Subcutaneous abdominal adipose tissue (tissue), 5 donors: ENCODE measurements around the gene CCR8.

ENCODE experiments used
- H3K27ac ChIP-seq: one replicate; pipeline ENCODE4 v1.7.0; 2013; ENCODE audit warnings: low read depth, mild to moderate bottlenecking, inconsistent platforms, low read length, moderate library complexity
- H3K27me3 ChIP-seq, 5 donors: one replicate each; pipeline ENCODE4 v1.7.0; 2013; ENCODE audit warnings: low read length in 5 of 5, inconsistent platforms in 1 of 5; ENCODE audit not compliant: control insufficient read depth in 5 of 5, insufficient read depth in 4 of 5
- H3K36me3 ChIP-seq, 5 donors: one replicate each; pipeline ENCODE4 v1.7.0; 2013; ENCODE audit warnings: low read length in 5 of 5; ENCODE audit not compliant: control insufficient read depth in 5 of 5, insufficient read depth in 5 of 5
- H3K4me1 ChIP-seq, 5 donors: one replicate each; pipeline ENCODE4 v1.7.0; 2013; ENCODE audit warnings: low read length in 5 of 5, mild to moderate bottlenecking in 3 of 5, moderate library complexity in 1 of 5; ENCODE audit not compliant: control insufficient read depth in 5 of 5, insufficient read depth in 5 of 5
- H3K4me3 ChIP-seq, 5 donors: one replicate each; pipeline ENCODE4 v1.7.0; 2013; ENCODE audit warnings: low read length in 5 of 5, low read depth in 1 of 5
- H3K9ac ChIP-seq, 5 donors: one replicate each; pipeline ENCODE4 v1.7.0; 2013; ENCODE audit warnings: low read length in 5 of 5, mild to moderate bottlenecking in 4 of 5, moderate library complexity in 3 of 5
- H3K9me3 ChIP-seq, 5 donors: one replicate each; pipeline ENCODE4 v1.7.0; 2013; ENCODE audit warnings: low read length in 5 of 5; ENCODE audit not compliant: control insufficient read depth in 5 of 5
- donor health status: healthy.
- donor health status: healthy.
- donor health status: healthy.
- donor health status: healthy.
- donor health status: healthy.

The CCR8 gene

GRCh38 chr3:39288300-39288808, 41.2 kb upstream of the CCR8 start:
- Histone ChIP-seq H3K27me3 (no peaks in the 10 kb centered on the region), H3K4me3 (no peak overlapping the region), H3K4me1 (peaks cover 0 to 17% (median 5%) of the 10 kb centered on the region in 5 donors), H3K9me3 (no peaks in the 10 kb centered on the region), H3K36me3 (no peaks in the 10 kb centered on the region), H3K27ac (no peak overlapping the region), H3K9ac (no peak overlapping the region)

- H3K4me1 ChIP-seq: peaks cover 0 to 15% (median 5%) of the 10 kb centered on the region in 5 donors
- H3K4me3 ChIP-seq: no peak overlapping the region
- no peaks in the 10 kb centered on the region for H3K27me3 ChIP-seq
- no peaks in the 10 kb centered on the region for H3K9me3 ChIP-seq
- no peak overlapping the region for H3K9ac ChIP-seq
- H3K36me3 ChIP-seq: no peaks in the 10 kb centered on the region
- H3K27ac ChIP-seq: no peak overlapping the region
Measured at GRCh38 chr3:39289107-39289506, 40.4 kb upstream of the CCR8 start.

- Histone ChIP-seq H3K27me3 (no peaks in the 10 kb centered on the region), H3K9ac (no peak overlapping the region)
Measured at GRCh38 chr3:39290255-39290654, 39.3 kb upstream of the CCR8 start.

GRCh38 chr3:39291903-39292329, 37.6 kb upstream of the CCR8 start:
- H3K9ac ChIP-seq: no peak overlapping the region
- no peak overlapping the region for H3K27ac ChIP-seq
- H3K36me3 ChIP-seq: no peaks in the 10 kb centered on the region
- H3K4me1 ChIP-seq: peaks cover 0 to 3% (median 0%) of the 10 kb centered on the region in 5 donors
- H3K9me3 ChIP-seq: no peaks in the 10 kb centered on the region
- H3K27me3 ChIP-seq: no peaks in the 10 kb centered on the region
- H3K4me3 ChIP-seq: no peak overlapping the region

More at GRCh38 chr3:39290255-39290654, 39.3 kb upstream of the CCR8 start:
- no peak overlapping the region for H3K27ac ChIP-seq
- H3K9me3 ChIP-seq: no peaks in the 10 kb centered on the region
- H3K4me1 ChIP-seq: peaks cover 0 to 5% (median 0%) of the 10 kb centered on the region in 5 donors
- H3K4me3 ChIP-seq: no peak overlapping the region
- H3K36me3 ChIP-seq: no peaks in the 10 kb centered on the region

- H3K27ac ChIP-seq: no peak overlapping the region
- H3K9me3 ChIP-seq: peaks cover 0 to under 1% (median 0%) of the 10 kb centered on the region in 5 donors
- H3K9ac ChIP-seq: no peak overlapping the region
- no peaks in the 10 kb centered on the region for H3K36me3 ChIP-seq
- H3K4me3 ChIP-seq: no peak overlapping the region
- peaks cover 0 to 3% (median 0%) of the 10 kb centered on the region in 5 donors for H3K4me1 ChIP-seq
- H3K27me3 ChIP-seq: no peaks in the 10 kb centered on the region
Measured at GRCh38 chr3:39292961-39293360, 36.5 kb upstream of the CCR8 start.

GRCh38 chr3:39294446-39295183, 34.9 kb upstream of the CCR8 start:
- H3K36me3 ChIP-seq: no peaks in the 10 kb centered on the region
- peaks cover 0 to 3% (median 0%) of the 10 kb centered on the region in 5 donors for H3K4me1 ChIP-seq
- H3K4me3 ChIP-seq: no peak overlapping the region
- no peaks in the 10 kb centered on the region for H3K27me3 ChIP-seq
- no peak overlapping the region for H3K9ac ChIP-seq
- peaks cover 0 to 12% (median 6%) of the 10 kb centered on the region in 5 donors for H3K9me3 ChIP-seq
- H3K27ac ChIP-seq: no peak overlapping the region

- no peak overlapping the region for H3K9ac ChIP-seq
- peaks cover 0 to 18% (median 6%) of the 10 kb centered on the region in 5 donors for H3K9me3 ChIP-seq
- H3K27me3 ChIP-seq: no peaks in the 10 kb centered on the region
- H3K36me3 ChIP-seq: no peaks in the 10 kb centered on the region
- peaks cover 0 to 3% (median 0%) of the 10 kb centered on the region in 5 donors for H3K4me1 ChIP-seq
- H3K4me3 ChIP-seq: no peak overlapping the region
- H3K27ac ChIP-seq: no peak overlapping the region
Measured at GRCh38 chr3:39295184-39295775, 34.2 kb upstream of the CCR8 start.

- Histone ChIP-seq H3K9me3 (peaks cover under 1 to 18% (median 6%) of the 10 kb centered on the region in 5 donors), H3K4me3 (no peak overlapping the region), H3K4me1 (peaks cover 0 to 3% (median 0%) of the 10 kb centered on the region in 5 donors), H3K27ac (no peak overlapping the region), H3K9ac (no peak overlapping the region), H3K27me3 (no peaks in the 10 kb centered on the region), H3K36me3 (no peaks in the 10 kb centered on the region)
Measured at GRCh38 chr3:39296197-39297077, 33.1 kb upstream of the CCR8 start.

- H3K9me3 ChIP-seq: peaks cover 8 to 27% (median 14%) of the 10 kb centered on the region in 5 donors
- H3K36me3 ChIP-seq: no peaks in the 10 kb centered on the region
Measured at GRCh38 chr3:39299279-39299678, 30.2 kb upstream of the CCR8 start.

More at GRCh38 chr3:39299279-39299678, 30.2 kb upstream of the CCR8 start:
- H3K4me3 ChIP-seq: no peak overlapping the region
- H3K27me3 ChIP-seq: no peaks in the 10 kb centered on the region
- no peak overlapping the region for H3K27ac ChIP-seq
- no peaks in the 10 kb centered on the region for H3K4me1 ChIP-seq
- H3K9ac ChIP-seq: no peak overlapping the region
